Glutamatergic neuron (in vitro differentiated cells): ENCODE results near the gene TNNI2. TPM values are rescaled to one million over a fixed set of nuclear protein-coding genes. Genes with fewer than 3 reads are reported as not detected.
"Not testable (repeated sequence)": the region's sequence is repeated elsewhere in the genome, so short reads cannot be mapped to it uniquely, and the experiment has no call there.

Experiments used
- DNase-seq: peaks from one replicate; pipeline ENCODE4 v3.0.0; 2022
- H3K27ac Mint-ChIP-seq: one replicate; pipeline ENCODE4 v1.8.0; 2020; ENCODE audit warnings: mild to moderate bottlenecking, mixed read lengths, inconsistent platforms; ENCODE audit not compliant: unreplicated experiment
- H3K27me3 Mint-ChIP-seq: one replicate; pipeline ENCODE4 v1.8.0; 2020; ENCODE audit warnings: mild to moderate bottlenecking, moderate library complexity, mixed read lengths, inconsistent platforms; ENCODE audit not compliant: unreplicated experiment
- H3K36me3 Mint-ChIP-seq: one replicate; pipeline ENCODE4 v1.8.0; 2020; ENCODE audit warnings: mild to moderate bottlenecking, mixed read lengths, inconsistent platforms; ENCODE audit not compliant: unreplicated experiment
- H3K4me1 Mint-ChIP-seq: one replicate; pipeline ENCODE4 v1.8.0; 2020; ENCODE audit warnings: mild to moderate bottlenecking, low read depth, mixed read lengths, inconsistent platforms; ENCODE audit not compliant: unreplicated experiment
- H3K4me3 Mint-ChIP-seq: one replicate; pipeline ENCODE4 v1.8.0; 2020; ENCODE audit warnings: mild to moderate bottlenecking, mixed read lengths, inconsistent platforms; ENCODE audit not compliant: unreplicated experiment
- H3K9me3 Mint-ChIP-seq: one replicate; pipeline ENCODE4 v1.8.0; 2020; ENCODE audit warnings: mild to moderate bottlenecking, moderate library complexity, mixed read lengths, inconsistent platforms; ENCODE audit not compliant: unreplicated experiment
- total RNA-seq: library from RNA; stranded (reverse); fragmentation: NEBNext Ultra II Directional; extraction: Animal tissue kit (Norgen Biotek cat#: 25700); gene quantifications from one replicate; pipeline ENCODE4 v1.2.1, GENCODE V29; 2021; ENCODE audit not compliant: unreplicated experiment
- TF ChIP-seq, protein P1 (sequence below): fragments of 200-600 bp; sonication (generic); IDR thresholded peaks from one replicate; pipeline ENCODE4 v1.5.0; 2021; ENCODE audit not compliant: partially characterized antibody, unreplicated experiment

Gene TNNI2
- total RNA-seq, 1 donor from 2014 or later: not detected

DNA sequence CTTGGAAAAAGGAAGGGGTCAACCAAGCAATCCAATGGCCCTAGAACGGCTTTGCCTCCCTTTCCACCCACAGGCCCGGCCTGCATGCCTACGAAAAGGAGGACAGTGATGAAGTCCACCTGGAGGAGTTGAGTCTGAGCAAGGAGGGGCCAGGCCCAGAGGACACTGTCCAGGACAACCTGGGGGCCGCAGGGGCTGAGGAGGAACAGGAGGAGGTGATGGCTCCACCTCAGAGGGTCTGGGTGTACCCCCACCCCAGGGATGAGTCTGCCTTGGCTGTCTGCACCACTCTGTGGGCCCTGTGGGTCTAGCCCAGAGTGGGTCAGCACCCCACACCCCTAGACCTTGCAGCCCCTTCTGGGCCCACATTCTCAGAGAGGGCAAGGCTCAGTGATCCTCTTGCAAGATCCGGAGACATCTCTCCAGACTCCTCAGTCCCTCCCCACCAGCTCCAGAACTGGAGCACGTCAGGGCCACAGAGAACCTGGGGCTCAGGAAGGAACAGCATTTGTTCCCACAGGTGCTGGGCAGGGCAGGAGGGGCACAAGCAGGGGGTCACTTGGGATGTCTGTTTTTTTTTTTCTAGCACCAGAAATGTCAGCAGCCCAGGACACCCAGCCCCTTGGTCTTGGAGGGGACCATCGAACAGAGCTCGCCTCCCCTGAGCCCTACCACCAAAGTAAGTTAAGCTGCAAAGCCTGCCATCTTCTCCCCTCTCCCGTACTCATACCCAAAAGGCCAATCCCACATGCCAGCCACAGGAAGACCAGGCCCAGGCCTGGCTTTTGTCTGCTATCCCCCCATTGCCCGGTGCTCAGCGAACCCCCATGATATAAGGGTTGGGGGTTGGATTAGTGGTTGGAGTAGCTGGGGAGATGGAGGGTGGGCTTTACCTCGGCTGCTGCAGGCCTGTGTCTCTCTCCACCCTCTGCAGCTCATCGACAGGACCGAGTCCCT, 44.8 kb downstream of the TNNI2 start:
- Mint-ChIP-seq H3K36me3 (no peaks in the 10 kb centered on the region), H3K4me3 (no peak overlapping the region), H3K4me1 (no peaks in the 10 kb centered on the region), H3K27ac (no peak overlapping the region), H3K27me3 (peaks cover 2% of the 10 kb centered on the region), H3K9me3 (no peaks in the 10 kb centered on the region)
- no peak for DNase-seq
- TF ChIP-seq, protein P1, sequence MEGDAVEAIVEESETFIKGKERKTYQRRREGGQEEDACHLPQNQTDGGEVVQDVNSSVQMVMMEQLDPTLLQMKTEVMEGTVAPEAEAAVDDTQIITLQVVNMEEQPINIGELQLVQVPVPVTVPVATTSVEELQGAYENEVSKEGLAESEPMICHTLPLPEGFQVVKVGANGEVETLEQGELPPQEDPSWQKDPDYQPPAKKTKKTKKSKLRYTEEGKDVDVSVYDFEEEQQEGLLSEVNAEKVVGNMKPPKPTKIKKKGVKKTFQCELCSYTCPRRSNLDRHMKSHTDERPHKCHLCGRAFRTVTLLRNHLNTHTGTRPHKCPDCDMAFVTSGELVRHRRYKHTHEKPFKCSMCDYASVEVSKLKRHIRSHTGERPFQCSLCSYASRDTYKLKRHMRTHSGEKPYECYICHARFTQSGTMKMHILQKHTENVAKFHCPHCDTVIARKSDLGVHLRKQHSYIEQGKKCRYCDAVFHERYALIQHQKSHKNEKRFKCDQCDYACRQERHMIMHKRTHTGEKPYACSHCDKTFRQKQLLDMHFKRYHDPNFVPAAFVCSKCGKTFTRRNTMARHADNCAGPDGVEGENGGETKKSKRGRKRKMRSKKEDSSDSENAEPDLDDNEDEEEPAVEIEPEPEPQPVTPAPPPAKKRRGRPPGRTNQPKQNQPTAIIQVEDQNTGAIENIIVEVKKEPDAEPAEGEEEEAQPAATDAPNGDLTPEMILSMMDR: no peak

DNA sequence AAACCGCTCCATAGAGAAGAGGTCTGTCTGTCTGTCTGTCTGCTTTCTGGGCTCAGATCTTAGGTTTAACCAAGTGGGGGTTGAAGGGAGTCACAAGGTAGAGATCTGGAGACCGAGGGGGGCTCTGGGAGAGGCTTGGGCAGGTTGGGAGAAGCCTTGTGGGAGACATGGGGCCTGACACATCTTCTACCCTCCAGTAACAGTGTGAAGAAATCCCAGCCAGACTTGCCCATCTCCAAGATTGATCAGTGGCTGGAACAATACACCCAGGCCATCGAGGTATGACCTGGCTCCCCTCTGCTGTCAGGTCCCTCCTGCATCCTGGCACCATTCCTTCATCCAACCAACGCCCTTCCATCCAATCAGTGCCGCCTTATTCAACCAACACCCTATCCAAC, 45.5 kb downstream of the TNNI2 start:
- Mint-ChIP-seq H3K27me3 (peaks cover 2% of the 10 kb centered on the region), H3K4me3 (no peak overlapping the region), H3K9me3 (no peaks in the 10 kb centered on the region), H3K36me3 (no peaks in the 10 kb centered on the region), H3K27ac (no peak overlapping the region), H3K4me1 (no peaks in the 10 kb centered on the region)
- TF ChIP-seq, protein P1: no peak
- DNase-seq: no peak

DNA sequence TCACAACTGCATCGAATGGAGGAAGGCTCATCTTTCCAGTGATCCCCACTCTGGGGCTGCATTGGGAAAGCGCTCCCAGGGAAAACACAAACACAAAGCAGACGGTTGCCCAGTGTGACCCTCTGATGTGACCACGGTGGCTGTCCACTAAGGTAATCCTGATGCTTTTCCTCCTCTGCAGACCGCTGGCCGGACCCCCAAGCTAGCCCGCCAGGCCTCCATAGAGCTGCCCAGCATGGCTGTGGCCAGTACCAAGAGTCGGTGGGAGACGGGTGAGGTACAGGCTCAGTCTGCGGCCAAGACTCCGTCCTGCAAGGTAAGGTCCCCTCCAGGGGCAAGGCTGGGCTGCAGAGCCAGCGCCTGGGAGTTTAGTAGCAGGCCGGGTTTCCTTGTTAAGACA, 47.8 kb downstream of the TNNI2 start:
- not testable (repeated sequence) for H3K4me3 Mint-ChIP-seq, H3K27me3 Mint-ChIP-seq, H3K4me1 Mint-ChIP-seq, H3K27ac Mint-ChIP-seq, H3K9me3 Mint-ChIP-seq, H3K36me3 Mint-ChIP-seq, DNase-seq

DNA sequence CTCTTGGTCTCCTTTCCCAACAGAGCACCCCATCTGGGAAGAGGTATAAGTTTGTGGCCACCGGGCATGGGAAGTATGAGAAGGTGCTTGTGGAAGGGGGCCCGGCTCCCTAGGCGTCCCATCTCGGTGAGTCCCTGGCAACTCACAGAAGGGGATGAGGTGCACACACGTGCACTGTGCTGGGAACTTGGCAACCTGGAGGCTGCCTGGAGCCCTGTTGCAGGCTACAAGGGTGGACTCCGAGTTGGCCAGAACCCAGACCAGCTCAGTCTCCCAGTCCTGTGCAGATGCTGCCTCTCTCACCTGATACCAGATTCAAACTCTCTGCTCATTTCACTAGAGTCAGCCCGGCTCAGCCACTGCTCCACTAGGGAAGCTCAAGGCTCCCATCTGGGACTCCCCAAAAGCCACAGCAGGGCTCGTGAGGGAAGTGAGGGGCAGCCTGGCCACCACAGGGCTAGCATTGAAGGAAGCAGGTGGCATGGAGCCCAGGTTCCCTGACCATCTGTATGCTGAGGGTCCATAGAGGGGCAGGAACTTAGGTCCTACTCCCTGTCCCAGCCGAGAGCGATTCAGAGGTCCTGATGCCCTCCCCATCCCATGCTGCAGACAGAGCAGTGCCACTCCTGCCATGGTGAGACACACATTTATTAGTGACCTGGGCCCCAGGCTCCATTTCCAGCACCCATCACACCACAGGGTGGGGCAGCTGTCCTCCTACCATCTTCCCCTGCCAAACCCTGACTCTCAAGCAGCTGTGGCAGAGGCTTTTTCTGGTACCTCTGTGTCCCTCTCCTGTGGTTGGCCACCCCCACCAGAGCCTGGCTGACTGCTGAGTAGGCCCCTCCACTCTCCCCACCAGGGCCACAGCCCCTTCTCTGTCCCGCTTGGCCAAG, 48.9 kb downstream of the TNNI2 start:
- no peaks in the 10 kb centered on the region for H3K36me3 Mint-ChIP-seq
- no peaks in the 10 kb centered on the region for H3K9me3 Mint-ChIP-seq
- H3K27me3 Mint-ChIP-seq: peaks cover 2% of the 10 kb centered on the region
- TF ChIP-seq, protein P1: no peak
- no peak overlapping the region for H3K27ac Mint-ChIP-seq
- H3K4me3 Mint-ChIP-seq: no peak overlapping the region
- no peaks in the 10 kb centered on the region for H3K4me1 Mint-ChIP-seq
- DNase-seq: no peak

DNA sequence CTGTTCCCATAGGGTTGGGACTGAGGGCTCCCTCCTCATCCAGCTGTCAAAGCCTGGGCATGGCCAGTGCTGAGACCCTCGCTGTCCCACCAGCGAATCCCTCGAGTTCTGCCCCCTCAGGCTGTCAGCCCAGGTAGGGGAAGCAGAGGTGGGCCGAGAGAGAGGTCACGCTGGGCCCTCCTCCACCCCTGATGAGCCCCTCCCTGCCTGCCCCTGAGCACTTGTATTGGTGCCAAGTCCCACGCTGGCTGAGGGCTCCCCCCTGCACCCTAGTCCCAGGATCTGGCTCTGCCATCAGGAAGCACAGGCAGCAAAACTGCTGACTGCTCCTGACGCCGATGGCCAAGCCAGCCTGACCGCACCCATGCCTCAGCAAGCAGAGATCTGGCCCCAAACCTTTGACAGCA, 49.6 kb downstream of the TNNI2 start:
- Mint-ChIP-seq H3K27me3 (peaks cover 2% of the 10 kb centered on the region), H3K4me1 (no peaks in the 10 kb centered on the region), H3K27ac (no peak overlapping the region), H3K9me3 (no peaks in the 10 kb centered on the region), H3K36me3 (no peaks in the 10 kb centered on the region), H3K4me3 (no peak overlapping the region)
- DNase-seq: no peak
- TF ChIP-seq, protein P1: no peak
